Right lobe of liver (tissue), 6 donors: Measurements from ENCODE around the gene KLHL40. TPM values are rescaled to one million over a fixed set of nuclear protein-coding genes. Genes with fewer than 3 reads are reported as not detected.

Experiments used
- ATAC-seq, 4 donors: fragments of 200-7000 bp; cut with Tn5 transposase; one replicate each; pipeline ENCODE4 v1.9.1; 2020; ENCODE audit warnings: mild to moderate bottlenecking in 4 of 4, moderate library complexity in 4 of 4
- DNase-seq, 3 donors: peaks; one replicate each; pipeline ENCODE4 v3.0.0-alpha.2; 2020
- H3K27ac ChIP-seq, 3 donors: fragments of 200-600 bp; one replicate each; pipeline ENCODE4 v1.8.0; 2022
- H3K27me3 ChIP-seq, 2 donors: fragments of 200-600 bp; one replicate each; pipeline ENCODE4 v1.8.0; 2022
- H3K36me3 ChIP-seq, 4 donors: fragments of 200-600 bp; sonication (generic) in 1 of 4; one replicate each; pipeline versions ENCODE4 v1.5.1 to v1.8.0; 2017 to 2022; ENCODE audit warnings: control low read depth in 1 of 4
- H3K4me1 ChIP-seq, 4 donors: fragments of 200-600 bp; sonication (generic) in 1 of 4; one replicate each; pipeline versions ENCODE4 v1.5.1 to v1.8.0; 2017 to 2022; ENCODE audit warnings: control low read depth in 1 of 4
- H3K4me3 ChIP-seq, 3 donors: fragments of 200-600 bp; one replicate each; pipeline ENCODE4 v1.8.0; 2022
- H3K9me3 ChIP-seq, 4 donors: fragments of 200-600 bp; sonication (generic) in 1 of 4; one replicate each; pipeline versions ENCODE4 v1.5.1 to v1.8.0; 2017 to 2022; ENCODE audit warnings: control low read depth in 1 of 4
- CTCF ChIP-seq, 4 donors: fragments of 200-600 bp in 3 of 4; fragments of 450-650 bp in 1 of 4; IDR thresholded peaks; one replicate each; pipeline versions ENCODE4 v1.5.1 to v1.8.0; 2016 to 2022; ENCODE audit warnings: antibody characterized with exemption in 4 of 4, mild to moderate bottlenecking in 2 of 4
- POLR2A ChIP-seq: fragments of 450-650 bp; IDR thresholded peaks from one replicate; pipeline ENCODE4 v1.6.1; 2017; ENCODE audit warnings: antibody characterized with exemption, mild to moderate bottlenecking
- WGBS: methylation state at CpG from one replicate; pipeline ENCODE4 v1.1.6; 2018; ENCODE audit warnings: low coverage, low lambda C conversion rate; ENCODE audit not compliant: insufficient coverage; ENCODE audit errors: missing lambda C conversion rate; 5-methylcytosine and 5-hydroxymethylcytosine counted together
- intact Hi-C, 2 donors: fragments of 100-400 bp; cut with DNase I; formaldehyde crosslinking; loops; one replicate each; pipeline versions ENCODE4 v1.11.2 to v1.14.1; 2022
- total RNA-seq, 6 experiments: library from RNA; depleted of rRNA in 2 of 6; stranded (reverse); fragments of >200 nt in 2 of 6; fragmentation: NEBNext Ultra II Directional in 3 of 6; extraction: Animal tissue kit (Norgen Biotek cat#: 25700) in 3 of 6; gene quantifications; one replicate each; pipeline versions ENCODE4 v1.1.0 to v1.2.4, GENCODE V29; 2016 to 2023
- donor health status: DM: no; HTN: yes; CAD: no.
- donor health status: DM: no; HTN: no; CAD: no.
- donor health status: DM: no; HTN: no; CAD: no.
- donor health status: DM: no; HTN: yes; CAD: no.
- donor health status: DM: no; HTN: yes; CAD: no.

Gene KLHL40
- total RNA-seq, 6 experiments from 2014 or later, result 0.19 to 0.68 TPM; not detected in 4

GRCh38 chr3:42659451-42660130 lies 25.7 kb upstream of the KLHL40 start:
- Histone ChIP-seq H3K9me3 (no peaks in the 10 kb centered on the region), H3K27ac (no peak overlapping the region), H3K27me3 (no peaks in the 10 kb centered on the region), H3K4me1 (no peaks in the 10 kb centered on the region), H3K4me3 (no peak overlapping the region), H3K36me3 (no peaks in the 10 kb centered on the region)
- intact Hi-C loops, result no loop called here
- DNase-seq, result no peak
- no peak for ATAC-seq
- TF ChIP-seq CTCF (IDR thresholded peaks at IDR 0.05) (no peak), POLR2A (no peak)
- WGBS, result 88% methylated on average over 8 of the region's 25 CpGs

- no peak for ATAC-seq
- no peak for DNase-seq
- 67% methylated on average over 3 of the region's 6 CpGs for WGBS
- Histone ChIP-seq H3K9me3 (no peaks in the 10 kb centered on the region), H3K27ac (no peak overlapping the region), H3K4me3 (no peak overlapping the region), H3K36me3 (no peaks in the 10 kb centered on the region), H3K27me3 (no peaks in the 10 kb centered on the region), H3K4me1 (no peaks in the 10 kb centered on the region)
- intact Hi-C loops, result no loop called here
- no peak for TF ChIP-seq POLR2A
- no peak for TF ChIP-seq CTCF (IDR thresholded peaks at IDR 0.05)
These were observed 25.1 kb upstream of the KLHL40 start for GRCh38 chr3:42660131-42660715.

- H3K9me3 ChIP-seq, result no peaks in the 10 kb centered on the region
- no peaks in the 10 kb centered on the region for H3K4me1 ChIP-seq
- intact Hi-C loops, result no loop called here
- H3K27me3 ChIP-seq, result no peaks in the 10 kb centered on the region
- no CpG with 5 or more reads among the region's 4 CpGs for WGBS
- no peak for ATAC-seq
- DNase-seq, result no peak
- H3K27ac ChIP-seq, result no peak overlapping the region
- TF ChIP-seq CTCF (IDR thresholded peaks at IDR 0.05) (no peak), POLR2A (no peak)
- H3K4me3 ChIP-seq, result no peak overlapping the region
- no peaks in the 10 kb centered on the region for H3K36me3 ChIP-seq
These were observed 24.4 kb upstream of the KLHL40 start for GRCh38 chr3:42660898-42661297.

- Histone ChIP-seq H3K4me1 (no peaks in the 10 kb centered on the region), H3K27me3 (no peaks in the 10 kb centered on the region), H3K27ac (no peak overlapping the region), H3K4me3 (no peak overlapping the region), H3K9me3 (no peaks in the 10 kb centered on the region), H3K36me3 (no peaks in the 10 kb centered on the region)
- intact Hi-C loops, result no loop called here
- no peak for TF ChIP-seq POLR2A
- no peak for TF ChIP-seq CTCF (IDR thresholded peaks at IDR 0.05)
- ATAC-seq (no peak), DNase-seq (no peak)
- WGBS, result no CpG with 5 or more reads among the region's 5 CpGs
These were observed 23.7 kb upstream of the KLHL40 start for GRCh38 chr3:42661593-42662022.
